OCI-LY3 (cell line): Measurements from ENCODE around the gene STK4.

ENCODE experiments used
- CTCF ChIP-seq: fragments of 200-600, 300-600 bp; sonication (generic); IDR thresholded peaks from 2 replicates; pipeline ENCODE4 v1.5.1; 2014; ENCODE audit warnings: antibody characterized with exemption, low read length, low read depth
- EZH2phosphoT487 ChIP-seq: fragments of 200-600 bp; shearing (Covaris generic); IDR thresholded peaks from 2 replicates; pipeline ENCODE4 v1.6.1; 2018; ENCODE audit warnings: antibody characterized with exemption, mixed run types, low read depth

DNA sequence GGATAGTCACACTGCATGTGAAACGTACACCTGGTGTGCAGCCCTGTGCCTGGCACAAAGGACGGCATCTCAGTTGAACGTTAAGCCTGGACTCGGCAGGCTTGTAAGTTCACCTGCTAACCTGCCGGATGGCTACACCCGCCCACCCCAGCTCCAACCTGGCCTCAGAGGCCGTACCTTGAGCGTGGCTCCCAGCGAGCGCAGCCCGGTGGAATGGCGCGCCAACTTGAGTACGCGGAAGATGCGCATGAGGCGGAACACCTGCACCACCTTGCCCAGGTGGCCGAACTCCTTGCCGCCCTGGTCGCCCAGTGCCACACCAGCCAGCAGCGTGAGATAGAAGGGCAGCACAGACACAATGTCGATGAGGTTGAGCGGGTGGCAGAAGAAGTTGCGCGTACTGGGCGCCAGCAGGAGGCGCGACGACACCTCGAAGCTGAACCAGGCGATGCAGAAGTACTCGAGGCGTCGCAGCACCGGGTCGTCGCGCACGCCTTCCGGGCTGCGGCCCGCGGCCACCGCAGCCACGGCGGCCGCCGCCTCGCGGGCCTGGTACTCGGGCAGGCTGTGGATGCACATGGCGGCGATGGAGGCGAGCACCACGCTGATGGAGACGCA is 131.3 kb downstream of the STK4 start:
- TF ChIP-seq CTCF (no peak), EZH2phosphoT487 (no peak)
